Neutrophil (primary cell): Measurements from ENCODE around the gene ADRB2.
A peak's percentile ranks its signal among the peaks of the same experiment; 100 is the strongest.

Experiments
- H3K27ac ChIP-seq: fragments of 200-600 bp; sonication (generic); 2 replicates; pipeline ENCODE4 v1.5.1; 2016; ENCODE audit warnings: mild to moderate bottlenecking, moderate library complexity
- H3K27me3 ChIP-seq: fragments of 200-600 bp; sonication (generic); 2 replicates; pipeline ENCODE4 v1.6.0; 2016; ENCODE audit warnings: mild to moderate bottlenecking
- H3K36me3 ChIP-seq: fragments of 200-600 bp; sonication (generic); 2 replicates; pipeline ENCODE4 v1.5.1; 2017
- H3K4me1 ChIP-seq, 2 experiments: fragments of 200-600 bp in 1 of 2; sonication (generic) in 1 of 2; 1 replicate in 1 of 2; 2 replicates in 1 of 2; pipeline versions ENCODE4 v1.5.1 to v1.6.1; 2013 to 2016; ENCODE audit warnings: low read depth in 1 of 2, low read length in 1 of 2, mild to moderate bottlenecking in 1 of 2, moderate library complexity in 1 of 2; ENCODE audit not compliant: control insufficient read depth in 1 of 2, insufficient read depth in 1 of 2
- H3K4me3 ChIP-seq, 2 experiments: fragments of 200-600 bp in 1 of 2; sonication (generic) in 1 of 2; 1 replicate in 1 of 2; 2 replicates in 1 of 2; pipeline ENCODE4 v1.5.1; 2013 to 2016; ENCODE audit warnings: low read depth in 1 of 2, low read length in 1 of 2, mild to moderate bottlenecking in 1 of 2, moderate library complexity in 1 of 2
- H3K9me3 ChIP-seq: fragments of 200-600 bp; sonication (generic); 2 replicates; pipeline ENCODE4 v1.5.1; 2016
- TF ChIP-seq, protein P1 (sequence below): fragments of 200-600 bp; sonication (generic); IDR thresholded peaks from 2 replicates; pipeline ENCODE4 v1.5.1; 2016; ENCODE audit warnings: antibody characterized with exemption

The ADRB2 gene

DNA sequence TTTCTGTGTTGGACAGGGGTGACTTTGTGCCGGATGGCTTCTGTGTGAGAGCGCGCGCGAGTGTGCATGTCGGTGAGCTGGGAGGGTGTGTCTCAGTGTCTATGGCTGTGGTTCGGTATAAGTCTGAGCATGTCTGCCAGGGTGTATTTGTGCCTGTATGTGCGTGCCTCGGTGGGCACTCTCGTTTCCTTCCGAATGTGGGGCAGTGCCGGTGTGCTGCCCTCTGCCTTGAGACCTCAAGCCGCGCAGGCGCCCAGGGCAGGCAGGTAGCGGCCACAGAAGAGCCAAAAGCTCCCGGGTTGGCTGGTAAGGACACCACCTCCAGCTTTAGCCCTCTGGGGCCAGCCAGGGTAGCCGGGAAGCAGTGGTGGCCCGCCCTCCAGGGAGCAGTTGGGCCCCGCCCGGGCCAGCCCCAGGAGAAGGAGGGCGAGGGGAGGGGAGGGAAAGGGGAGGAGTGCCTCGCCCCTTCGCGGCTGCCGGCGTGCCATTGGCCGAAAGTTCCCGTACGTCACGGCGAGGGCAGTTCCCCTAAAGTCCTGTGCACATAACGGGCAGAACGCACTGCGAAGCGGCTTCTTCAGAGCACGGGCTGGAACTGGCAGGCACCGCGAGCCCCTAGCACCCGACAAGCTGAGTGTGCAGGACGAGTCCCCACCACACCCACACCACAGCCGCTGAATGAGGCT lies at the start of gene ADRB2:
Gene ADRB2, plus strand, starts transcription at position 559 of the 686 bp plus-strand sequence. CDS start 221 bp downstream, outside the sequence.
- Histone ChIP-seq H3K9me3 (no peaks in the 10 kb centered on the region), H3K27me3 (no peaks in the 10 kb centered on the region), H3K4me3 (peak within 1 kb of the TSS; percentile 75 to 84), H3K36me3 (no peaks in the 10 kb centered on the region), H3K27ac (peak within 1 kb of the TSS; percentile 91), H3K4me1 (peaks cover 94 to 96% of the 10 kb centered on the region in 2 experiments)
- TF ChIP-seq, protein P1, sequence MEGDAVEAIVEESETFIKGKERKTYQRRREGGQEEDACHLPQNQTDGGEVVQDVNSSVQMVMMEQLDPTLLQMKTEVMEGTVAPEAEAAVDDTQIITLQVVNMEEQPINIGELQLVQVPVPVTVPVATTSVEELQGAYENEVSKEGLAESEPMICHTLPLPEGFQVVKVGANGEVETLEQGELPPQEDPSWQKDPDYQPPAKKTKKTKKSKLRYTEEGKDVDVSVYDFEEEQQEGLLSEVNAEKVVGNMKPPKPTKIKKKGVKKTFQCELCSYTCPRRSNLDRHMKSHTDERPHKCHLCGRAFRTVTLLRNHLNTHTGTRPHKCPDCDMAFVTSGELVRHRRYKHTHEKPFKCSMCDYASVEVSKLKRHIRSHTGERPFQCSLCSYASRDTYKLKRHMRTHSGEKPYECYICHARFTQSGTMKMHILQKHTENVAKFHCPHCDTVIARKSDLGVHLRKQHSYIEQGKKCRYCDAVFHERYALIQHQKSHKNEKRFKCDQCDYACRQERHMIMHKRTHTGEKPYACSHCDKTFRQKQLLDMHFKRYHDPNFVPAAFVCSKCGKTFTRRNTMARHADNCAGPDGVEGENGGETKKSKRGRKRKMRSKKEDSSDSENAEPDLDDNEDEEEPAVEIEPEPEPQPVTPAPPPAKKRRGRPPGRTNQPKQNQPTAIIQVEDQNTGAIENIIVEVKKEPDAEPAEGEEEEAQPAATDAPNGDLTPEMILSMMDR, result peak; percentile 46

DNA sequence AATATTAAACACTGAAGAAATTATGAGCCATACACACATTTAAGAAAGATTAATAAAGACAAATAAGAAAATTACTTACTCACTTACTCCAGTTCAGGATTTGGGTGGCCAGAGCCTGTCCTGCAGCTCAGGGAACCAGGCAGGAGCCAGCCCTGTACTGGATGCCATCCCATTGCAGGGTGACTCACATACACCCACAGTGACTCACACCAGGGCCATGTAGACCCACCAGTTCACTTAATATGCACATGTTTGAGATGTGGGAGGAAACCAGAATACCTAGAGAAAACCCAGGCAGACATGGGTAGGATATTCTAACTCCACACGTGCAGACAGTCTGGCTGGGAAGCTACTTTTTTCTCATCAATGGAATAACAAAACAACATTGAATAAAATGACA lies 49.6 kb upstream of the ADRB2 start:
- TF ChIP-seq, protein P1, result no peak
- Histone ChIP-seq H3K27ac (no peak overlapping the region), H3K27me3 (no peaks in the 10 kb centered on the region), H3K4me1 (peaks cover 5 to 8% of the 10 kb centered on the region in 2 experiments), H3K4me3 (no peak overlapping the region), H3K9me3 (no peaks in the 10 kb centered on the region), H3K36me3 (no peaks in the 10 kb centered on the region)

- no peaks in the 10 kb centered on the region for H3K9me3 ChIP-seq
- H3K27ac ChIP-seq, result no peak overlapping the region
- peaks cover 9 to 17% of the 10 kb centered on the region in 2 experiments for H3K4me1 ChIP-seq
- TF ChIP-seq, protein P1, result no peak
- H3K27me3 ChIP-seq, result no peaks in the 10 kb centered on the region
- H3K4me3 ChIP-seq, result no peak overlapping the region
- no peaks in the 10 kb centered on the region for H3K36me3 ChIP-seq
These were observed 47.5 kb upstream of the ADRB2 start for GRCh38 chr5:148778882-148779281.

GRCh38 chr5:148780711-148781110 lies 45.7 kb upstream of the ADRB2 start:
- TF ChIP-seq, protein P1, result no peak

GRCh38 chr5:148781766-148782165 lies 44.6 kb upstream of the ADRB2 start:
- Histone ChIP-seq H3K36me3 (no peaks in the 10 kb centered on the region), H3K9me3 (no peaks in the 10 kb centered on the region), H3K27me3 (no peaks in the 10 kb centered on the region), H3K27ac (no peak overlapping the region), H3K4me3 (no peak overlapping the region), H3K4me1 (peaks cover 7 to 14% of the 10 kb centered on the region in 2 experiments)
- TF ChIP-seq, protein P1, result no peak

More at GRCh38 chr5:148780711-148781110, 45.7 kb upstream of the ADRB2 start:
- Histone ChIP-seq H3K27me3 (no peaks in the 10 kb centered on the region), H3K4me3 (no peak overlapping the region), H3K36me3 (no peaks in the 10 kb centered on the region), H3K9me3 (no peaks in the 10 kb centered on the region), H3K27ac (no peak overlapping the region), H3K4me1 (peaks cover 7 to 14% of the 10 kb centered on the region in 2 experiments)
